ENCODE results near the gene GDF9.

GDF9 gene

GRCh38 chr5:132873119-132873929 is 7.1 kb upstream of the GDF9 start, which contains the start of gene LEAP2:
Gene LEAP2 (plus strand): TSS chr5:132873668. CDS start chr5:132873695, 27 bp downstream.
- H3K27ac ChIP-seq, result no peak within 1 kb of the TSS
- no peaks in the 10 kb centered on the region for H3K9me3 ChIP-seq
- peaks cover 44% of the 10 kb centered on the region for H3K36me3 ChIP-seq
- no peaks in the 10 kb centered on the region for H3K4me1 ChIP-seq (ENCODE audit: control insufficient read depth in 1 of 2, insufficient read depth in 1 of 2, low read depth in 1 of 2, low read length in 1 of 2)
- TF ChIP-seq CTCF (IDR thresholded peaks at IDR 0.05), result no peak
- H3K27me3 ChIP-seq, result no peaks in the 10 kb centered on the region
- no peak within 1 kb of the TSS for H3K4me3 ChIP-seq (ENCODE audit: low read depth in 1 of 2, low read length in 1 of 2)

GRCh38 chr5:132872788-132873118 is 6.5 kb upstream of the GDF9 start:
- Histone ChIP-seq H3K4me1 (ENCODE audit: control insufficient read depth in 1 of 2, insufficient read depth in 1 of 2, low read depth in 1 of 2, low read length in 1 of 2) (no peaks in the 10 kb centered on the region), H3K27me3 (no peaks in the 10 kb centered on the region), H3K36me3 (peaks cover 42% of the 10 kb centered on the region), H3K9me3 (no peaks in the 10 kb centered on the region), H3K4me3 (ENCODE audit: low read depth in 1 of 2, low read length in 1 of 2) (no peak overlapping the region), H3K27ac (no peak overlapping the region)
- TF ChIP-seq CTCF (IDR thresholded peaks at IDR 0.05), result no peak

GRCh38 chr5:132871459-132872284 is 5.4 kb upstream of the GDF9 start:
- H3K27ac ChIP-seq, result no peak overlapping the region
- peaks cover 31% of the 10 kb centered on the region for H3K36me3 ChIP-seq
- H3K9me3 ChIP-seq, result no peaks in the 10 kb centered on the region
- no peak for TF ChIP-seq CTCF (IDR thresholded peaks at IDR 0.05)
- H3K27me3 ChIP-seq, result no peaks in the 10 kb centered on the region
- peaks cover 5 to 7% of the 10 kb centered on the region in 2 experiments for H3K4me1 ChIP-seq (ENCODE audit: control insufficient read depth in 1 of 2, insufficient read depth in 1 of 2, low read depth in 1 of 2, low read length in 1 of 2)
- no peak overlapping the region for H3K4me3 ChIP-seq (ENCODE audit: low read depth in 1 of 2, low read length in 1 of 2)

- Histone ChIP-seq H3K27me3 (no peaks in the 10 kb centered on the region), H3K9me3 (no peaks in the 10 kb centered on the region), H3K36me3 (peaks cover 24% of the 10 kb centered on the region), H3K27ac (no peak overlapping the region), H3K4me3 (ENCODE audit: low read depth in 1 of 2, low read length in 1 of 2) (no peak overlapping the region), H3K4me1 (ENCODE audit: control insufficient read depth in 1 of 2, insufficient read depth in 1 of 2, low read depth in 1 of 2, low read length in 1 of 2) (peaks cover 9 to 10% of the 10 kb centered on the region in 2 experiments)
- no peak for TF ChIP-seq CTCF (IDR thresholded peaks at IDR 0.05)
These were observed 4.5 kb upstream of the GDF9 start for GRCh38 chr5:132870801-132871200.

- Histone ChIP-seq H3K9me3 (no peaks in the 10 kb centered on the region), H3K36me3 (peaks cover 15% of the 10 kb centered on the region), H3K27me3 (peaks cover 5% of the 10 kb centered on the region), H3K4me1 (ENCODE audit: control insufficient read depth in 1 of 2, insufficient read depth in 1 of 2, low read depth in 1 of 2, low read length in 1 of 2) (peaks cover 13 to 14% of the 10 kb centered on the region in 2 experiments), H3K27ac (no peak overlapping the region), H3K4me3 (ENCODE audit: low read depth in 1 of 2, low read length in 1 of 2) (no peak overlapping the region)
- TF ChIP-seq CTCF (IDR thresholded peaks at IDR 0.05), result no peak
These were observed 2.5 kb upstream of the GDF9 start for GRCh38 chr5:132868754-132869153.
